ENCODE data around the gene CDH13. TPM values are rescaled to one million over a fixed set of nuclear protein-coding genes. Genes with fewer than 3 reads are reported as not detected.

CDH13 gene
- total and polyA plus RNA-seq, 2 donors (not counting 3 experiments of a cell fraction or from before 2014, with no cell fraction given) = 96.6 to 124 TPM

DNA sequence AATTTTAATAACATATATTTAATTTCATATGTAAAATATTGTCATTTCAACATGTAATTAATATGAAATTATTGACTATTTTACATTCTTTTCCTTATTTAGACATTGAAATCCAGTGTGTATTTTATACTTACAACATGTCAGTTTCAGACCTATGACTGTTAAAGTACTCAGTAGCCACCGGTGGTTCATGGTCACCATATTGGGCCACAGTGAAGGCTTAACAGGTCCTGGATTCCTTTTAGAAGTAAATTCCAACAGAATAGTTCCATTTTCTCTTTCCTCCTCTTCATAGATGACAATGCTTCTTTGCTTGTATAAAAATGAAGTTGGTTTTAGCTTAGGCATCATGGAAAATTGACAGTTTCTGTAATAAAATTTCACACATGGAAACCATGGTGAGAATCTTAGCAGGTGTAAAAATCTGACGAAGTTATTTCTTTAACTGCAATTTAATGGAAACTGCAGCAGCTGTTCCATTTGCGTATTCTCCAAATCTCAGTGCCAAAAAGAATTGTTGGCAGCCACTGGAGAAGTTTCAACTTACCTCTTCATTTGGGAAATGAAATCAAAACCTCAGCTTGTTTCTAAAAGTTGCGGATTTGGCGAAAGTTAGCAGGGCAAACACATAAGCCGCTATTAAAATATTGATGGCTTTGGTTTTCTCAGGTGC lies 231.1 kb downstream of the CDH13 start:
- H4K20me1 ChIP-seq (replicated peaks; ENCODE audit: control insufficient read depth, extremely low read depth, insufficient read depth, low read length) = no peaks in the 10 kb centered on the region
- FAIRE-seq = no peak
- POLR2A ChIA-PET = no interaction called here
- no peak overlapping the region for H3K4me3 ChIP-seq (replicated peaks in 1 of 3; ENCODE audit: insufficient read depth in 1 of 3, low read depth in 1 of 3, low read length in 3 of 3)
- H3K27me3 ChIP-seq (ENCODE audit: control insufficient read depth in 2 of 2, insufficient read depth in 2 of 2, low read length in 2 of 2) = no peaks in the 10 kb centered on the region
- no peak overlapping the region for H3K4me2 ChIP-seq (ENCODE audit: insufficient read depth, low read length)
- BruUV-seq (replicated peaks) = no TSS peak
- no peak for DNase-seq (ENCODE audit: low read depth, low spot score)
- intact Hi-C loops (cut with micrococcal nuclease) = no loop called here
- dilution Hi-C loops (cut with MboI; ENCODE audit: extremely low pct_ligation_motif_present, low sequenced_read_pairs) = no loop called here
- H3K4me1 ChIP-seq (ENCODE audit: control insufficient read depth, extremely low read depth, insufficient read depth, low read length) = no peaks in the 10 kb centered on the region
- no peak overlapping the region for H2AFZ ChIP-seq (ENCODE audit: low read depth, low read length)
- no peaks in the 10 kb centered on the region for H3K36me3 ChIP-seq (ENCODE audit: control insufficient read depth in 2 of 2, extremely low read depth in 1 of 2, insufficient read depth in 2 of 2, low read length in 2 of 2)
- H3K79me2 ChIP-seq (ENCODE audit: control insufficient read depth, insufficient read depth, low read length) = no peaks in the 10 kb centered on the region
- H3K9me3 ChIP-seq (replicated peaks; ENCODE audit: control insufficient read depth, insufficient read depth, low read length) = no peaks in the 10 kb centered on the region
- CTCF ChIA-PET = interaction anchor here (1.0 kb wide), 1 partner anchor 8 kb away, joined by 3 read pairs; no protein-coding TSS in a partner anchor
- no peak overlapping the region for H3K9ac ChIP-seq (replicated peaks; ENCODE audit: extremely low read depth, insufficient read depth, low read length)
- H3K27ac ChIP-seq (ENCODE audit: insufficient read depth, low read depth, low read length) = no peak overlapping the region
- no peak for TF ChIP-seq GATA2 (IDR thresholded peaks at IDR 0.05; ENCODE audit: insufficient read depth, insufficient read length, low read depth, low read length)
- TF ChIP-seq POLR2A (IDR thresholded peaks at IDR 0.05; ENCODE audit: low read depth, low read length) = no peak
- TF ChIP-seq, protein P1, sequence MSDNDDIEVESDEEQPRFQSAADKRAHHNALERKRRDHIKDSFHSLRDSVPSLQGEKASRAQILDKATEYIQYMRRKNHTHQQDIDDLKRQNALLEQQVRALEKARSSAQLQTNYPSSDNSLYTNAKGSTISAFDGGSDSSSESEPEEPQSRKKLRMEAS (IDR thresholded peaks at IDR 0.05; ENCODE audit: insufficient read depth, insufficient read length) = no peak
- TF ChIP-seq JUN (IDR thresholded peaks at IDR 0.05; ENCODE audit: borderline replicate concordance, insufficient read depth, insufficient read length, low read depth) = no peak
- TF ChIP-seq FOS (IDR thresholded peaks at IDR 0.05; ENCODE audit: borderline replicate concordance, insufficient read depth, low read length) = no peak
- no peak for TF ChIP-seq MYC (IDR thresholded peaks at IDR 0.05; ENCODE audit: low read depth, low read length)
- TF ChIP-seq POLR2AphosphoS5 (IDR thresholded peaks at IDR 0.05; ENCODE audit: insufficient read depth, low read depth, low read length) = no peak
- TF ChIP-seq EZH2 (IDR thresholded peaks at IDR 0.05; ENCODE audit: borderline replicate concordance, low read depth, low read length, severe bottlenecking) = no peak
- TF ChIP-seq, protein P2, sequence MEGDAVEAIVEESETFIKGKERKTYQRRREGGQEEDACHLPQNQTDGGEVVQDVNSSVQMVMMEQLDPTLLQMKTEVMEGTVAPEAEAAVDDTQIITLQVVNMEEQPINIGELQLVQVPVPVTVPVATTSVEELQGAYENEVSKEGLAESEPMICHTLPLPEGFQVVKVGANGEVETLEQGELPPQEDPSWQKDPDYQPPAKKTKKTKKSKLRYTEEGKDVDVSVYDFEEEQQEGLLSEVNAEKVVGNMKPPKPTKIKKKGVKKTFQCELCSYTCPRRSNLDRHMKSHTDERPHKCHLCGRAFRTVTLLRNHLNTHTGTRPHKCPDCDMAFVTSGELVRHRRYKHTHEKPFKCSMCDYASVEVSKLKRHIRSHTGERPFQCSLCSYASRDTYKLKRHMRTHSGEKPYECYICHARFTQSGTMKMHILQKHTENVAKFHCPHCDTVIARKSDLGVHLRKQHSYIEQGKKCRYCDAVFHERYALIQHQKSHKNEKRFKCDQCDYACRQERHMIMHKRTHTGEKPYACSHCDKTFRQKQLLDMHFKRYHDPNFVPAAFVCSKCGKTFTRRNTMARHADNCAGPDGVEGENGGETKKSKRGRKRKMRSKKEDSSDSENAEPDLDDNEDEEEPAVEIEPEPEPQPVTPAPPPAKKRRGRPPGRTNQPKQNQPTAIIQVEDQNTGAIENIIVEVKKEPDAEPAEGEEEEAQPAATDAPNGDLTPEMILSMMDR (IDR thresholded peaks at IDR 0.05; ENCODE audit: extremely low read depth in 1 of 2, insufficient read depth in 1 of 2, low read depth in 1 of 2, low read length in 2 of 2) = no peak
- no peaks in the 10 kb centered on the region for H3K9me1 ChIP-seq (replicated peaks; ENCODE audit: control insufficient read depth, extremely low read depth, insufficient read depth, low read length)

Measured in endothelial cell of umbilical vein (primary cell).